Cardiac muscle cell (in vitro differentiated cells and primary cell): Measurements from ENCODE around the gene RNF128. TPM values are rescaled to one million over a fixed set of nuclear protein-coding genes. Genes with fewer than 3 reads are reported as not detected.
"Not testable (repeated sequence)": the region's sequence is repeated elsewhere in the genome, so short reads cannot be mapped to it uniquely, and the experiment has no call there.

Experiments
- DNase-seq, 2 donors: peaks; one replicate each; pipeline versions ENCODE4 v3.0.0 to v3.0.0-alpha.2; 2010 to 2017; ENCODE audit warnings: low read depth in 1 of 2, low spot score in 1 of 2
- H3K27ac ChIP-seq: fragments of 200-600 bp; sonication (generic); 2 replicates; pipeline ENCODE4 v1.5.1; 2016
- H3K27me3 ChIP-seq: fragments of 200-600 bp; sonication (generic); 2 replicates; pipeline ENCODE4 v1.6.0; 2016; ENCODE audit warnings: control low read depth
- H3K36me3 ChIP-seq: fragments of 200-600 bp; sonication (generic); 2 replicates; pipeline ENCODE4 v1.5.1; 2016; ENCODE audit warnings: control low read depth
- H3K4me1 ChIP-seq: fragments of 200-600 bp; sonication (generic); 2 replicates; pipeline ENCODE4 v1.8.1; 2017; ENCODE audit warnings: low read depth, mild to moderate bottlenecking, mixed run types
- H3K4me3 ChIP-seq: fragments of 200-600 bp; sonication (generic); 2 replicates; pipeline ENCODE4 v1.5.1; 2016; ENCODE audit warnings: mild to moderate bottlenecking
- H3K9me3 ChIP-seq: fragments of 200-600 bp; sonication (generic); 2 replicates; pipeline ENCODE4 v1.5.1; 2017; ENCODE audit warnings: low read depth, mild to moderate bottlenecking, control low read depth
- CTCF ChIP-seq: IDR thresholded peaks from 2 replicates; pipeline ENCODE4 v1.5.1; 2012; ENCODE audit warnings: low read depth, mild to moderate bottlenecking, low read length
- polyA plus RNA-seq: library from polyadenylated mRNA; unstranded; fragments of >200 nt; fragmentation: Nextera tagmentation; extraction: Ambion mirVana; gene quantifications from 2 replicates; pipeline ENCODE4 v1.2.1, GENCODE V29; 2016
- total RNA-seq: library from RNA; depleted of rRNA; stranded (reverse); fragments of >200 nt; gene quantifications from 2 replicates; pipeline ENCODE4 v1.2.3, GENCODE V29; 2016

The RNF128 gene
- total and polyA plus RNA-seq, 2 experiments from 2014 or later = 0.18 to 0.72 TPM

- DNase-seq = no peak
- Histone ChIP-seq H3K9me3 (no peaks in the 10 kb centered on the region), H3K4me1 (no peaks in the 10 kb centered on the region), H3K36me3 (no peaks in the 10 kb centered on the region), H3K27ac (no peak overlapping the region), H3K4me3 (no peak overlapping the region), H3K27me3 (no peaks in the 10 kb centered on the region)
- TF ChIP-seq CTCF = no peak
Observed at GRCh38 chrX:106748377-106748776, 21.9 kb downstream of the RNF128 start.

GRCh38 chrX:106751407-106751806, 24.9 kb downstream of the RNF128 start:
- H3K4me3 ChIP-seq = no peak overlapping the region
- no peaks in the 10 kb centered on the region for H3K9me3 ChIP-seq
- no peak for DNase-seq
- H3K27me3 ChIP-seq = no peaks in the 10 kb centered on the region
- H3K4me1 ChIP-seq = no peaks in the 10 kb centered on the region
- H3K27ac ChIP-seq = no peak overlapping the region
- no peaks in the 10 kb centered on the region for H3K36me3 ChIP-seq
- TF ChIP-seq CTCF = no peak

- peak; percentile 10 to 20 for DNase-seq
- no peak for TF ChIP-seq CTCF
- Histone ChIP-seq H3K36me3 (no peaks in the 10 kb centered on the region), H3K4me3 (no peak overlapping the region), H3K4me1 (no peaks in the 10 kb centered on the region), H3K27me3 (no peaks in the 10 kb centered on the region), H3K27ac (no peak overlapping the region), H3K9me3 (no peaks in the 10 kb centered on the region)
Observed at GRCh38 chrX:106752101-106752678, 25.7 kb downstream of the RNF128 start.

- not testable (repeated sequence) for DNase-seq, H3K9me3 ChIP-seq, H3K4me1 ChIP-seq, H3K36me3 ChIP-seq, H3K27me3 ChIP-seq, H3K4me3 ChIP-seq, H3K27ac ChIP-seq
Observed at GRCh38 chrX:106769288-106769687, 42.8 kb downstream of the RNF128 start.

GRCh38 chrX:106774981-106775380, 48.5 kb downstream of the RNF128 start:
- no peak overlapping the region for H3K27ac ChIP-seq
- no peaks in the 10 kb centered on the region for H3K9me3 ChIP-seq
- no peak for DNase-seq
- no peaks in the 10 kb centered on the region for H3K4me1 ChIP-seq
- no peaks in the 10 kb centered on the region for H3K27me3 ChIP-seq
- TF ChIP-seq CTCF = no peak
- H3K36me3 ChIP-seq = no peaks in the 10 kb centered on the region
- no peak overlapping the region for H3K4me3 ChIP-seq

- Histone ChIP-seq H3K4me3 (no peak overlapping the region), H3K36me3 (no peaks in the 10 kb centered on the region), H3K27ac (no peak overlapping the region), H3K9me3 (no peaks in the 10 kb centered on the region), H3K27me3 (no peaks in the 10 kb centered on the region), H3K4me1 (no peaks in the 10 kb centered on the region)
- TF ChIP-seq CTCF = no peak
- DNase-seq = no peak
Observed at GRCh38 chrX:106780264-106780663, 53.8 kb downstream of the RNF128 start.
